HG02870 (cell line): ENCODE results near the gene NOP14.
A peak's percentile ranks its signal among the peaks of the same experiment; 100 is the strongest.
"Not testable (repeated sequence)": the region's sequence is repeated elsewhere in the genome, so short reads cannot be mapped to it uniquely, and the experiment has no call there.

Experiments used
- ATAC-seq: cut with Tn5 transposase; IDR thresholded peaks from one replicate; pipeline ENCODE4 v1.9.1; 2021; ENCODE audit warnings: mild to moderate bottlenecking, moderate library complexity; ENCODE audit not compliant: unreplicated experiment

NOP14 gene

DNA sequence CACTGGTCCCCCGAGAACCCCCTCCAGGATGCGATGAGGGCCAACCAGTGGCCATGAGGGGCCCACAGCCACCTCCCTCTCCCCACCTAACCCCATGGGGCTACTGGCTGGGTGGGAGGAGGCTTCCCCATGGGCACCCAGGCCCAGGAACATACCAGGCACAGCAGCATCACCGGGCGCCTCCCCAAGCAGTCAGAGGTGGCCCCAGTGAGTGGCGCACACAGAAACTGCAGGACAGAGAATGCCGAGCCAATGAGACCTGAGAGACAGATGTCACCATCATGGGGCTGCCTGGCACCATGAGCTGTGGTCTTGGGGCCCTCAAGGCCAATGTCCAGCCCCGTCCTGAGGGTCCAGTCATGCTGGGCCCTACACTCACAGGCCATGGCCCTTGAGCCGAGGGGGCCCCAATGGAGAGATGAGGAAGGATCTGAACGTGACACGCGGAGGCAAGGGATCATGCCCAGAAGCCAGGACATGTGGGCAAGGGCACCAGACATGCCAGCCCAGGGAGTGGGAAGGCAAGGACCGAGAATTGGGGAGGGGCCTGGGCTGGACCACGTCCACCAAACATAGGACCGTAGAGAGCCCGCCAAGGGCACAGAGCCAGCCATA is 30.1 kb downstream of the NOP14 start:
- no peak for ATAC-seq

DNA sequence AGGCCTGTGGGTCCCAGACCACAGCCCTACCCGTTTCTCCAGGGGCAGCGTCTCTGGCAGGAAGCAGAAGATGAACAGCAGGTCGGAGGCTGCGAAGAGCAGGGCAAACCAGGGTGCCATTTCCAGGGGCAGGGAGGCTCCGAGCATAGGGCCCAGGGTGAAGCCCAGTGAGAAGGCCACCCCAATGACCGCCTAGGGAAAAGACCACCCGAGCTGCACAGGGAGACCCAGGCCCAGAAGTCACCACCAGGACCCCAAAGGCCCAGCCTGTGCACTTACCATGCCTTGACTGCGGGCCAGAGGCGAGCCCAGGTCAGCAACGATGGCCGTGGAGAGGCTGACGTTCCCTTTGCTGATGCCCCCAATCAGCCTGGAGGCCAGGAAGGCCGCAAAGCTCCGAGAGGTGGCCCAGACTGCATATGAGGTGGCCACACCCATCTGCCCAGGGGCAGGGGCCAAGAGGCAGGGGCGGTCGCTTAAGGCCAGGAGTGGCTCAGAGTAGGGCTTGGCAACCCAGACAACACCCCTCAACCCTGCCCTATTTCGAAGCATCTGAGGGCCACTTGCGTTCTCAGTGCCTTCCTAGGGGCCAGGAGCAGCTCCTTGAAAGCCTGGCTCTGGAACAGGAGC is 30.8 kb downstream of the NOP14 start:
- ATAC-seq = no peak

DNA sequence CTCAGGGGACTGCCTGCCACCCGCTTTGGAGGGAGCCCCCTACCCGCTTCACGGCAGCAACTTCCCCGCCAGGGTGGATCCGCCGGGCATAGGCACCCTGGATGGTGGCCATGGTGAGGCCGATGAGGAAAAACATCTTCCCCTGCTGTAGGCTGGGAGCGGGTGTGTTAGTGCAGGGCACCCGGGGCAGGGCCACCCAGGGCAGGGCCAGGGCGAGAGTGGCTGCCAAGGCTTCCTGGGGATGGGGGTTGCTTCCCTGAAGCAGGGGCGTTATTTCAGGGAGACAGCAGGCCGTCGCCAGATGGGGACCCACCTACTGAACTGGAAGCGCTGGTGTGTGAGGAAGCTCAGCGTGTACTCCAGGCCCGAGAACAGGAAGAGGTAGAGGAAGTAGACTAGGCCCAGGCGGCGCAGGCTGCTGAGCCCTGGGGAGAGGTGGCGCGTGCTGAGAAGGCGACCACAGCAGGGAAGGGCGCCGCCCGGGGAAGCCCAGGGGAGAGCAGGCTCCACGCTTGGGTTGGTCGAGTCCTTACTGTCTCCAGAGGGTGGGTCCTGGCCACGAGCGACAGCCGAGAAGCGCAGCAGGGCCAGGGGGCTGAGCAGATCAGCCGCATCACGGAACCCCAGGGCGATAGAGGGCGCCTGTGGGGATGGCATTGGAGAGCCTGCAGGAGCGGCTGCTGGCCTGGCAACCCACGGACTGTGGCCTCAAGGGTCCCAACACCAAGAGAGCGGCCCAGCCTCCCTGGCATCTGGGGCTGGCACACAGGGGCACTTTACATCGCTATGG is 31.5 kb downstream of the NOP14 start:
- ATAC-seq = peak; percentile 34

DNA sequence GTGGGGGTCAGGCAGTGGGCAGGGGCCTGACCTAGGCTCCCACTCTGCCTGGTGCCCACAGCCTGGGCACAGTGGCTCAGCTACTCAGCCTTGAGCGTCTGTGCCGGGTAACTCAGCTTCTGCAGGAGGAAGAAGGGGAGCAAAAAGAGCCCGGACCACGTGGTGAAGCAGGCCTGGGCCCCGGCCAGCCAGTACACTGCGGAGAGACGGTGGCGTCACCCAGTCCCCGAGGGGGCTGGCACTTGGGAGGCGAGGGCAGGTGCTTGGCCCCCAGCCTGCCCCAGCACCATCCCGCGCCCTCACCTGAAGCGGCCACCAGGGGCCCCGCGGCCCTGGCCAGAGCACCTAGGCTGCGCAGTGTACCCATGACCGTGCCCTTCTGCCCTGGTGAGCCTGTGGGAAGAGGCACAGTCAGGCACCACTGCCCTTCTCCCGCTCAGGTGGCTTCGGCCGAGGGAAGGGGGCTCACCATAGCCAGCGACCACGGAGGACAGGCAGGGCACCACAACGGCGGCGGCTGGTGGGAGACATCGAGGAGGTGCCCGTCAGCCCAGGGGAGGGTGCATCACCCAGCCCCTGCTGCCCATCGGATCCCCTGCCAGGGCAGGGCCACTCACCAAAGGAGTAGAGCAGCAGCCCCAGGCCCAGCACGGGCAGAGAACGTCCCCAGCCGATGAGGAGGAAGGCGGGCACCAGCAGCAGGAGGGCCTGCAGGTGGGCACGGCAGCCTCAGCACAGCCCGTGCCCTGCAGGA is 32.3 kb downstream of the NOP14 start:
- ATAC-seq = no peak

GRCh38 chr4:2930135-2930757 is 33.0 kb downstream of the NOP14 start:
- no peak for ATAC-seq

- no peak for ATAC-seq
These were observed 33.7 kb downstream of the NOP14 start for GRCh38 chr4:2929469-2929868.

- ATAC-seq = no peak
These were observed 34.7 kb downstream of the NOP14 start for GRCh38 chr4:2928242-2929176.

DNA sequence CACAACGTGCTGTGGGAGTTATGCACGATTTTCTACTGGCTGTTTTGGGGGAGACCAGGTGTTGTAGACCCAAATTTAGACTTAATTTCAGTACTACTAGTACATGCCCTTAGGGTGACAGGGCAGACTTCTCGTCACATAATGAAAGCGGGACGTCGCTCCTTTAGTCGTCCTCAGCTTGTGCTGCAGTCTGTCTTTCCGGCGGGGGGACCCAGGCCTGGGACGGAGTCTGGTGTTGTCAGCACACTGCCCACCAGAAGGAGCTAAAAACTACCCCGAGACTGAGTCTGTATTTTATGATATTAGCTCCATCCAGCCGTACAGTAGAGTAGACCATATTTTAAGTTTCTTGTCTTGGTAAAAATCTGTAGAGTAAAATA is 35.5 kb downstream of the NOP14 start:
- no peak for ATAC-seq

DNA sequence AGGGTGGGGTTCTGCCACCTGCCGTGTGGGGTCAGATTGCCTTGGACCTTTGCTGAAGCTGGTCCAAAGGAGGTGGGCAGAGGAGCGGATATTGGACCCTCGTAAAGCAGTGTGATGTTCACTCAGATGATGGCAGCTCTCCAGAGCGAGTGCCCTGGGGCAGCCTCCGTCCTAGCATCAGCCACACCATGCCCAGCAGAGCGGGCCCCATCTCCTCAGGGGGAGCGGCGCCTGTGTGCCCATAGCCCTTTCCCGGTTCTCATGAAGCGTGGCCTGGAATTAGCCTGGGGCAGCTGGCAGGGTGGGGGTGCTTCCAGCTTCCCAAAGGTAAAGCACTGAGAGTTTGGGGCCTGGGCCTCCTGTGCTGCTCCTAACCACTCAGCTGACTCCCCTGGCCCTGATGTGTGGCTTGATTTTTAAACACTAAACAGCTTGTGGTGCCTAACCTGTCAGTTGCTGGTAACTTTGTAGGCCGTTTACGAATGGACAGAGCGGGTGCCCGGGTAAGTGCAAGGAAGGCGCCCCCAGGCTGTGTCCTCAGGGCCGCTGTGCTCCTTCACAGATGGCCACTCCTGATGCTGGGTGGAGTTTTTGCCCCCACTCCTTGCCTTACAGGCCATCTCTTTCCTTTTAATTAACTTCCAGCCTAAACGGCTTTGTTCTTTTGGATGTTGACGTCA is 36.0 kb downstream of the NOP14 start:
- no peak for ATAC-seq

DNA sequence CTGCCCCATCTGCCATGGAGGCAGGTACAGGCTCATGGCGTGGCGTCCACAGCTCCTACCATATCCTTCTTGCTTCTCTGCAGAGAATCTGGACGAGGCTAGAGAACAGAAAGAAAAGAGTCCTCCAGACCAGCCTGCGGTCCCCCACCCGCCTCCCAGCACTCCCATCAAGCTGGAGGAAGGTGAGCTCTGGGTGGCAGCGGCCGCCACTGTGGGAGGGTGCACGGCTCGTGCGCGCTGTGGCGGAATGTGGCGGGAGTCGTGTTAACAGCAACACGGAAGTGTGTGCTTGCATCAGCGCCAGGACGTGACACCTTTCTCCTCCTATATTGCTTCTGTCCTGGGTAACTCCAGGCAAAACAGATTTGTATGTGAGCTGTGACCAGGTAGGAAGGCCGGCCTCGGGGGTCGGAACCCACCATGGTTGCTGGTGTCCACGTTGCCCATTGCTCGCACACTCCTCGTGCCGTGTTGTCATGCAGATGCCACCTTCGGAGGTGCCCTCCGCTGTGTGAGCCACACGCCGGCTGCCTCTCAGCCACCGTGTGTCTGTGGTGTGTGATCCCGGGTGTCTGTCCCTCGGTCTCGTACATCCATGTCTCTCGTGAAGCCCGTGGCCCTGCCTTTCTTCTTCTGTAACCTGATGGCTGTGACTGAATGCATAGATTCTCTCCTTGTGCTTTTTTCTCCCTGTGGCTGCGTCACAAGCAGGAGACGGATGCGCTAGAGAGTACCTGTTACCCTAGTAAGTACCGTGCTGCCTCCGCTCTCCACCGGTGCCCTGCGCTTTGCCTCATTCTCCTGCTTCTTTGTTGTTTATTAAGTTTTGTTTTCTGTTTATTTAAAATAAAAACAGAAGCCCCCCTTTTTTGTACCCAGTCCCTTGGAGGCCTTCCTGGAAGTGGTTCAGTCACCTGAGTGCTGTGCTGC is 37.0 kb downstream of the NOP14 start:
- ATAC-seq = no peak

- no peak for ATAC-seq
These were observed 37.7 kb downstream of the NOP14 start for GRCh38 chr4:2925496-2925895.

DNA sequence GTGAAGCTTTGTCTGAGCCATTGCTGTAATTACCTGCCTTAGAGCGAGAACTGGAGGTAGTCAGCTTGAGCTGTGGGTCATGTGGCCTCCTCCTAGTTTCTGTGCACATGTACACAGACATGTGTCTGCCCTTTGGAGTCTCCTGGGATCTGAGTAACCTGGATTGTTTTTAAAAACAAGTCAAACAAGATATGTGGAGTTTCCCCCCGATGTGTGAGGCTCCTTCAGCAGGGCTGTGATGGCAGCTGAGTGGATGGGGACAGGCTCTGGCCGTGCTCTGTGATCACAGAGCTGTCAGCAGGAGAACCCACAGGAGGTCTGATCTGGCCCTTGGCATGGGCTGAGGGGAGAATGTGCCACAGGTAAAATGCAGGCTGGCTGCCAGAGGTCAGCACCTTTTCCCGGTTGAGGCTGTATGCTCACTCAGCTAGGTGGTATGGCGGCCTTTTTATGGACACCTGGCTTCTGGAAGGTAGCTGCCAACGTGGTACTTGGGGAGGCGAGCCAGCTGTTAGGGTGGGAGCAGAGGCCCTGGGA is 38.4 kb downstream of the NOP14 start:
- no peak for ATAC-seq

DNA sequence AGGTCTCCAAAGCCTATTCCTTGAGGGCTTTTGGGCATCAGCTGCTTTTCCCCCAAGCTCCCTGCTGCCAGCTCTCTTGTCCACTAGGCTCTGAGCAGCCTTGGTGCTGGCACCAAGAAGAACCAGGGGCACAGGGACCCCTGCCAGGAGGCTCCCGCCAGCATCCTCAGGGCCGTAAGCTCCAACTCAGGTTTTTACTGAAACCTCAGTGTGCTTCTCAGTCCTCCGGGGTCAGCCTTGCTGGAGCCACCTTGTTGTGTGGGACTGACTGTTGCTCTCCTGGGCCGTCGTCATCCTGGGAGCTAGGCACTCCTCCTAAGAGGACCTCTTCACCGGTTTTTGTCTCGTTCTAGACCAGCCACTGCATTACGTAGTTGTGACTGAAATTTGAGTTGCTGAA is 38.9 kb downstream of the NOP14 start:
- ATAC-seq = no peak

DNA sequence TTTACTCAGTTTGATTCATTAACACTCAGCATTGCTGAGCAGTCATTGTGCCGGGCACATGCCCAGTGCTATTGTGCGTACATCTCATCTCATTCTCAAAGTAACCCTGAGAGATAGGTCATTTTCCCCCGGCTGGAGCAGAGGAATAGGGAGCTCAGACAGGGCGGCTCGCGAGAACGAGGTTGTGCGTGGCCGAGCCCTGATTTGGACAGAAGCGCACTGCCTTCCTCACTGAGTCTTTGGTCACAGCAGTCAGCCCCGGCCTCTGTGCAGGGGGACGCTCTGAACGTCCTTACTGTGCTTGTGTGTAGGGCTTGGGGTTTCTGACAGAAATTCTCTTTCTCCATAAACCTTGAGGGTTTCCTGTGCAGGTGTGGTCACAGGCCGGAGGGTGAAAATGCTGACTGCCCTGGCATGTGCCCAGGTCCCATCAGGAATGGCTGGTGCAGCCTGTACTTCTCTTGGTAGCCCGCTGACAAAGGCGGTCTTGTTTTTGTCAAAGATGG is 39.5 kb downstream of the NOP14 start:
- ATAC-seq = no peak

DNA sequence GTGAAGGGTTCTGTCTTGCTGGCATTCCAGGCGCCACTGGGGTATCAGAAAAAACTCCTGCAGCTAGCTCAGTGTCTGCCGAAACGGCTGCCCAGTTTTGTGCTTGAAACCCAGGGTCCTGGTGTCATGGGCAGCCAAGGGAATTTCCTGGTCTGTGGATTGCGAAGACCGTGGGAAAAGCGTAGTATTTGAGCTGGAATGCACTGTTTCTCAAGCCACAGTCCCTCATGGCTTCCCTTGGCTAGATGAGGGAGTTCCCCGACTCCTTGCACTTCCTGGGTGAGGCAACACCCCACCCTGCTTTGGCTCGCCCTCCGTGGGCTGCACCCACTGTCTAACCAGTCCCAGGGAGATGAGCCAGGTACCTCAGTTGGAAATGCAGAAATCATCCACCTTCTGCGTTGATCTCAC is 40.1 kb downstream of the NOP14 start:
- ATAC-seq = no peak

DNA sequence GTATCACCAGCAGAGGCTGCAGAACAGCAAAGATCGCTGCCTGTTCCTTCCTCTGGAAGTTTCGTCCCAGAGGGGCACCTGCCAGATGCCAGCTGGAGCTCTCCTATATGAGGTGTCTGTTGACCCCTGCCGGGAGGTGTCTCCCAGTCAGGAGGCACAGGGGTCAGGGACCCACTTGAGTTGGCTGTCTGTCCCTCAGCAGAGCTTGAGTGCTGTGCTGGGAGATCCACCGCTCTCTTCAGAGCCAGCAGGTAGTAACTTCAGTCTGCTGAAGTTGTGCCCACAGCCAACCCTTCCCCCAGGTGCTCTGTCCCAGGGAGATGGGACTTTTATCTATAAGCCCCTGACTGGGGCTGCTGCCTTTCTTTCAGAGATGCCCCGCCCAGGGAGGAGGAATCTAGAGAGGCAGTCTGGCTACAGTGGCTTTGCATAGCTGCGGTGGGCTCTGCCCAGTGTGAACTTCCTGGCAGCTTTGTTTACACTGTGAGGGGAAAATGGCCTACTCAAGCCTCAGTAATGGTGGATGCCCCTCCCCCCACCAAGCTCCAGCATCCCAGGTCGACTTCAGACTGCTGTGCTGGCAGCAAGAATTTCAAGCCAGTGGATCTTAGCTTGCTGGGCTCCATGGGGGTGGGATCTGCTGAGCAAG is 40.6 kb downstream of the NOP14 start:
- not testable (repeated sequence) for ATAC-seq

DNA sequence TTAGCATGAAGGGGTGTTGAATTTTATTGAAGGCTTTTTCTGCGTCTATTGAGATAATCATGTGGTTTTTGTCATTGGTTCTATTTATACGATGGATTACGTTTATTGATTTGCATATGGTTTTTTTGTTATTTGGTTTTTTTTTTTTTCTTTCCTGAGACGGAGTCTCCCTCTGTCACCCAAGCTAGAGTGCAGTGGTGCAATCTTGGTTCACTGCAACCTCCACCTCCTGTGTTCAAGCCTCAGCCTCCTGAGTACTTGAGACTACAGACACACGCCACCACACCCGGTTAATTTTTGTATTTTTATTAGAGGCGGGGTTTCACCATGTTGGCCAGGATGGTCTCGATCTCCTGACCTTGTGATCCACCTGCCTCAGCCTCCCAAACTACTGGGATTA is 44.5 kb downstream of the NOP14 start:
- ATAC-seq = not testable (repeated sequence)
